Caco-2 (cell line): ENCODE results near the gene SPAAR. TPM values are rescaled to one million over a fixed set of nuclear protein-coding genes. Genes with fewer than 3 reads are reported as not detected.

ENCODE experiments used
- BruUV-seq: library from RNA; stranded (reverse); fragments of 400-500 nt; replicated peaks from 2 replicates; lab custom pipeline; 2021; lab: Mats Ljungman, UMichigan
- CTCF ChIA-PET: fragments of 300-600 bp; sonication (Branson Sonifier 250); formaldehyde crosslinking; loops from one replicate; lab custom pipeline; 2022; ENCODE audit warnings: antibody characterized with exemption; lab: Charles Lee
- POLR2A ChIA-PET: fragments of 300-600 bp; sonication (Branson Sonifier 250); formaldehyde crosslinking; loops from one replicate; lab custom pipeline; 2022; ENCODE audit warnings: antibody characterized with exemption; lab: Charles Lee
- DNase-seq, 2 experiments: peaks; one replicate each; pipeline versions ENCODE4 v3.0.0 to v3.0.0-alpha.2; 2020 to 2022
- H3K27me3 ChIP-seq: replicated peaks from 2 replicates; pipeline ENCODE4 v1.6.0; 2011; ENCODE audit warnings: low read length; ENCODE audit not compliant: control insufficient read depth, insufficient read depth
- H3K36me3 ChIP-seq: 2 replicates; pipeline ENCODE4 v1.5.1; 2011; ENCODE audit warnings: low read length; ENCODE audit not compliant: control insufficient read depth, insufficient read depth
- H3K4me1 ChIP-seq: fragments of 250-450 bp; sonication (Bioruptor Pico); 2 replicates; pipeline ENCODE4 v1.5.1; 2020; ENCODE audit warnings: mild to moderate bottlenecking
- H3K4me3 ChIP-seq: 2 replicates; pipeline ENCODE4 v1.5.1; 2011; ENCODE audit warnings: low read depth, mild to moderate bottlenecking, control low read depth, low read length
- H3K9me3 ChIP-seq: fragments of 250-450 bp; sonication (Bioruptor Pico); 2 replicates; pipeline ENCODE4 v1.5.1; 2020; ENCODE audit warnings: mild to moderate bottlenecking, moderate library complexity
- H3K27ac Mint-ChIP-seq: one replicate; pipeline ENCODE4 v1.8.0; 2022; ENCODE audit warnings: mixed read lengths; ENCODE audit not compliant: unreplicated experiment
- H3K27me3 Mint-ChIP-seq: one replicate; pipeline ENCODE4 v1.8.0; 2022; ENCODE audit warnings: mixed read lengths; ENCODE audit not compliant: insufficient read depth, unreplicated experiment
- H3K36me3 Mint-ChIP-seq: one replicate; pipeline ENCODE4 v1.8.0; 2022; ENCODE audit warnings: mild to moderate bottlenecking, mixed read lengths; ENCODE audit not compliant: insufficient read depth, unreplicated experiment
- H3K4me1 Mint-ChIP-seq: one replicate; pipeline ENCODE4 v1.8.0; 2022; ENCODE audit warnings: low read depth, mixed read lengths; ENCODE audit not compliant: unreplicated experiment
- H3K4me3 Mint-ChIP-seq: one replicate; pipeline ENCODE4 v1.8.0; 2022; ENCODE audit warnings: mild to moderate bottlenecking, moderate library complexity, mixed read lengths; ENCODE audit not compliant: unreplicated experiment
- H3K9me3 Mint-ChIP-seq: one replicate; pipeline ENCODE4 v1.8.0; 2022; ENCODE audit warnings: mixed read lengths; ENCODE audit not compliant: unreplicated experiment
- intact Hi-C: fragments of 100-400 bp; cut with micrococcal nuclease; formaldehyde crosslinking; loops from one replicate; pipeline ENCODE4 v1.10.0; 2022; ENCODE audit not compliant: unreplicated experiment
- total RNA-seq: library from RNA; stranded (reverse); gene quantifications from 2 replicates; pipeline ENCODE4 v1.2.3, GENCODE V29; 2022
- TF ChIP-seq, protein P1 (sequence below), 2 experiments: fragments of 200-600 bp in 1 of 2; IDR thresholded peaks; 1 replicate in 1 of 2; 2 replicates in 1 of 2; pipeline versions ENCODE4 v1.5.1 to v1.8.0; 2011 to 2022; ENCODE audit warnings: antibody characterized with exemption in 1 of 2, control low read depth in 1 of 2, inconsistent platforms in 1 of 2, low read depth in 1 of 2, low read length in 1 of 2, mild to moderate bottlenecking in 1 of 2, moderate library complexity in 1 of 2; ENCODE audit not compliant: insufficient read depth in 1 of 2, severe bottlenecking in 1 of 2, unreplicated experiment in 1 of 2

SPAAR gene
- total RNA-seq, 1 experiment from 2014 or later: not detected

DNA sequence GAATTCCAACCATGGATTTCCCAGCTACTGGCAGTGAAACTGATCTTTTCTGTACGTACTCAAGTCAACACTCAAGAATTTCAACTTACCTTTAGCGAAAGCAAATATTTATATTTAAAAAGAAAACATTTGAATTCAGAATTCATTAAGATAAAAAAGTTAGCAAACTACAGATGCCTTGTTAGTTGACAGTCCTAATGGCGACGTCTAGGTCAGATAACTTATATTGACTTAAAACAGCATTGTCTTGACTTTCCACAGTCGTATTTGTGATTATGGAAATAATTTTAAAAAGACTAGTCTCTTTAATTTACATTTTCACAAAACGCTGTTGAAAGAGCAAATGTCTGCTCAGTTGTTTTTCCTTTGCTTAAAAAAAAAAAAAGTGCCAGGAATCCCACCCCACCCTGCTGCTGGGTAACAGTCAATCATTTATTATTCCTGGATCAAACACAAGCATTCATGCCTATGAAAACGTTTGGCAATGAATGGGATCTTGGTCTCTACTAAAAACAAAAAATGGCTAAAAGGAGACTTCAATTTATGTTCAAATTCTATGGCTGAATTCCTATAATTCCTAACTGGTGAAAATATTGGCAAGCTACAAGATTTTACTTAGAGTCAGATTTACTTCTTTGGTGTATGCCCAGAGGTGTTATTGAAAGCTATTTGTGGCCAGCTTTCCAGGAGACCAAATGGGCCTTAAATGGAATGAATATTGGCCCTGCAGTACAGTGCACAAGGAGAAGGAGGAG, 26.6 kb downstream of the SPAAR start:
- no peaks in the 10 kb centered on the region for H3K9me3 Mint-ChIP-seq
- POLR2A ChIA-PET: no interaction called here
- H3K27me3 ChIP-seq: no peaks in the 10 kb centered on the region
- CTCF ChIA-PET: no interaction called here
- H3K9me3 ChIP-seq: no peaks in the 10 kb centered on the region
- intact Hi-C loops: no loop called here
- no TSS peak for BruUV-seq
- no peak for DNase-seq
- H3K36me3 ChIP-seq: no peaks in the 10 kb centered on the region
- H3K4me1 ChIP-seq: peaks cover 9% of the 10 kb centered on the region
- no peak overlapping the region for H3K4me3 ChIP-seq
- H3K27ac Mint-ChIP-seq: no peak overlapping the region
- TF ChIP-seq, protein P1, sequence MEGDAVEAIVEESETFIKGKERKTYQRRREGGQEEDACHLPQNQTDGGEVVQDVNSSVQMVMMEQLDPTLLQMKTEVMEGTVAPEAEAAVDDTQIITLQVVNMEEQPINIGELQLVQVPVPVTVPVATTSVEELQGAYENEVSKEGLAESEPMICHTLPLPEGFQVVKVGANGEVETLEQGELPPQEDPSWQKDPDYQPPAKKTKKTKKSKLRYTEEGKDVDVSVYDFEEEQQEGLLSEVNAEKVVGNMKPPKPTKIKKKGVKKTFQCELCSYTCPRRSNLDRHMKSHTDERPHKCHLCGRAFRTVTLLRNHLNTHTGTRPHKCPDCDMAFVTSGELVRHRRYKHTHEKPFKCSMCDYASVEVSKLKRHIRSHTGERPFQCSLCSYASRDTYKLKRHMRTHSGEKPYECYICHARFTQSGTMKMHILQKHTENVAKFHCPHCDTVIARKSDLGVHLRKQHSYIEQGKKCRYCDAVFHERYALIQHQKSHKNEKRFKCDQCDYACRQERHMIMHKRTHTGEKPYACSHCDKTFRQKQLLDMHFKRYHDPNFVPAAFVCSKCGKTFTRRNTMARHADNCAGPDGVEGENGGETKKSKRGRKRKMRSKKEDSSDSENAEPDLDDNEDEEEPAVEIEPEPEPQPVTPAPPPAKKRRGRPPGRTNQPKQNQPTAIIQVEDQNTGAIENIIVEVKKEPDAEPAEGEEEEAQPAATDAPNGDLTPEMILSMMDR (IDR thresholded peaks at IDR 0.05; ENCODE audit: insufficient read depth in 1 of 2, low read depth in 1 of 2, low read length in 1 of 2, severe bottlenecking in 1 of 2, unreplicated experiment in 1 of 2): no peak
- peaks cover 3% of the 10 kb centered on the region for H3K27me3 Mint-ChIP-seq
- no peaks in the 10 kb centered on the region for H3K36me3 Mint-ChIP-seq
- H3K4me1 Mint-ChIP-seq: no peaks in the 10 kb centered on the region
- H3K4me3 Mint-ChIP-seq: no peak overlapping the region

DNA sequence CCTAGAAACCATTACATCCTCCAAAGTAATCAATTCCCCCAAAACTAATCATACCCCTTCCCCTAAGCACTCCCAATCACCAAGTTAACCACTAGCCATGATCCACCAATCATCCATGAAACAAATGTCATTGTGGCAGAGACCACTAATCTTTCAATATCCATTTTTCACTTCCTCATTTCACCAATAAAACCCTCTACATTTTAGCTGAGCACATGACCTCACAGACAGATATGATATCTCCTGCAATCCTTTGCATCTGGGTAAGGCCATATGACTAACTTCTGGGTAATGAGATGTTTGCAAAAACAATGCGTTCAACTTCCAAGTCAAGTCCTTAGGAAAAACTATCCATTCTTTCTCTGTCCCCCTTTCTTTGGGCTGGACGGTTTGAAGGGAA, 27.9 kb downstream of the SPAAR start:
- Histone ChIP-seq H3K27me3 (no peaks in the 10 kb centered on the region), H3K4me3 (no peak overlapping the region), H3K36me3 (no peaks in the 10 kb centered on the region), H3K9me3 (no peaks in the 10 kb centered on the region), H3K4me1 (peaks cover 16% of the 10 kb centered on the region)
- intact Hi-C loops: no loop called here
- no TSS peak for BruUV-seq
- Mint-ChIP-seq H3K27ac (no peak overlapping the region), H3K4me1 (no peaks in the 10 kb centered on the region), H3K27me3 (no peaks in the 10 kb centered on the region), H3K4me3 (no peak overlapping the region), H3K36me3 (no peaks in the 10 kb centered on the region), H3K9me3 (no peaks in the 10 kb centered on the region)
- ChIA-PET CTCF (no interaction called here), POLR2A (no interaction called here)
- DNase-seq: no peak
- TF ChIP-seq, protein P1 (IDR thresholded peaks at IDR 0.05; ENCODE audit: insufficient read depth in 1 of 2, low read depth in 1 of 2, low read length in 1 of 2, severe bottlenecking in 1 of 2, unreplicated experiment in 1 of 2): no peak

DNA sequence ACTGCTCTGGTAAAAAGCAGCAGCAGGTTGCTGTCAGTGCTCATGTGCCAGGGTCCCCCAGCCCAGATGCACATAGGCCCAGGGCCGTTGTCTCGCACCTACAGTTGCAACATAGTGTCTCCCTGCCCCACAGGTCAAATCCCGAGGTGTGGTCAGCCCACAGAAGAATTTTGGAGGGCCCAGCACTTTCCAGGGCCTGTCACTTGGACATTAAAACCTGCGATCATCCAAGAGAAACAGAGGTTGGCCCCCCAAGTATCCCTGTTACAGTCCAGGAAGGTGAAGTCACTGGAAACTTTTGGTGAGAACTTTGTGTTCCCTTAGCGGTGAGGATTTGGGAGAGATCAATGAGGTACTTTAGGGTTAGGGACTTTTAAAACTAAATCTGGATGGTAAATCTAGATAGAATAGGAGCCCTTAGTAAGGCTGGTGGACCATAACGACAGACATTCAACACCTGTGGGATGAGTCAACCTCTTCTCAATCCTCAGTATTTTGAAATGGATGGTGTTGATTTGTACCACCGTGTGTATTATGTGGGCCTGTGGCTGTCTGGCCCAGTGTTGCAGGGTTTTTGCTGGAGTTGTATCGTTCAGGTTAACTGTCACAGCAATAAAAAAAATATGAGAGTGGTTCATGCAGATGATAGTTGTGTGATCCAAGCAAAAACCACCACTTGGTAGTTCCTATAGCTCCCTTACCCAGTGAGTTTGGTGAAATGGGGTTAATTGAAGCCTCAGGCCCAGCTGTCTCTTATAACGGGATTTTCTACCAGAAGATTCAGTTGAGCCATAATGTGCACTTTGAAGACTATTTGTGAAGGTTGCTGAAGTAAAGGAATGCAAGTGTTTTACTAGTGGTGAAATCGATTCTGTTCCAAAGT, 29.4 kb downstream of the SPAAR start:
- Mint-ChIP-seq H3K4me1 (no peaks in the 10 kb centered on the region), H3K27ac (no peak overlapping the region), H3K27me3 (no peaks in the 10 kb centered on the region), H3K36me3 (no peaks in the 10 kb centered on the region), H3K9me3 (no peaks in the 10 kb centered on the region), H3K4me3 (no peak overlapping the region)
- H3K4me3 ChIP-seq: no peak overlapping the region
- H3K9me3 ChIP-seq: no peaks in the 10 kb centered on the region
- BruUV-seq: no TSS peak
- no peak for DNase-seq
- intact Hi-C loops: no loop called here
- ChIA-PET POLR2A (no interaction called here), CTCF (no interaction called here)
- H3K27me3 ChIP-seq: no peaks in the 10 kb centered on the region
- H3K36me3 ChIP-seq: no peaks in the 10 kb centered on the region
- H3K4me1 ChIP-seq: peaks cover 13% of the 10 kb centered on the region
- TF ChIP-seq, protein P1 (IDR thresholded peaks at IDR 0.05; ENCODE audit: insufficient read depth in 1 of 2, low read depth in 1 of 2, low read length in 1 of 2, severe bottlenecking in 1 of 2, unreplicated experiment in 1 of 2): no peak
